Activated naive CD8-positive, alpha-beta T cell treated with anti-CD3 and anti-CD28 coated beads, Interleukin-2, amount 10 ng/mL, durations not matched to agents 7 days and 5 days (primary cell): ENCODE data around the gene KCNT1. TPM values are rescaled to one million over a fixed set of nuclear protein-coding genes. Genes with fewer than 3 reads are reported as not detected.

ENCODE experiments used
- ATAC-seq: fragments of 150-1000 bp; cut with Tn5 transposase; one replicate; pipeline ENCODE4 v1.10.0; 2021; ENCODE audit warnings: low read depth, moderate library complexity
- POLR2A ChIA-PET: fragments of 350-600 bp; sonication (Branson Sonifier 250); formaldehyde crosslinking; loops from one replicate; lab custom pipeline; 2021; ENCODE audit warnings: antibody characterized with exemption; lab: Charles Lee
- DNase-seq: peaks from one replicate; pipeline ENCODE4 v3.0.0; 2021
- H3K27ac Mint-ChIP-seq: one replicate; pipeline ENCODE4 v1.8.0; 2022; ENCODE audit warnings: mild to moderate bottlenecking, mixed read lengths
- H3K27me3 Mint-ChIP-seq: one replicate; pipeline ENCODE4 v1.8.0; 2022; ENCODE audit warnings: mild to moderate bottlenecking, moderate library complexity, mixed read lengths
- H3K36me3 Mint-ChIP-seq: one replicate; pipeline ENCODE4 v1.8.0; 2021; ENCODE audit warnings: mild to moderate bottlenecking, mixed read lengths
- H3K4me1 Mint-ChIP-seq: one replicate; pipeline ENCODE4 v1.8.0; 2021; ENCODE audit warnings: mixed read lengths
- H3K4me3 Mint-ChIP-seq: one replicate; pipeline ENCODE4 v1.8.0; 2022; ENCODE audit warnings: mild to moderate bottlenecking, moderate library complexity, mixed read lengths
- H3K9me3 Mint-ChIP-seq: one replicate; pipeline ENCODE4 v1.8.0; 2021; ENCODE audit warnings: mixed read lengths
- total RNA-seq, 2 experiments: library from RNA; stranded (reverse); gene quantifications; one replicate each; pipeline ENCODE4 v1.2.3, GENCODE V29; 2021

The KCNT1 gene
- total RNA-seq, 2 experiments from 2014 or later, result not detected

DNA sequence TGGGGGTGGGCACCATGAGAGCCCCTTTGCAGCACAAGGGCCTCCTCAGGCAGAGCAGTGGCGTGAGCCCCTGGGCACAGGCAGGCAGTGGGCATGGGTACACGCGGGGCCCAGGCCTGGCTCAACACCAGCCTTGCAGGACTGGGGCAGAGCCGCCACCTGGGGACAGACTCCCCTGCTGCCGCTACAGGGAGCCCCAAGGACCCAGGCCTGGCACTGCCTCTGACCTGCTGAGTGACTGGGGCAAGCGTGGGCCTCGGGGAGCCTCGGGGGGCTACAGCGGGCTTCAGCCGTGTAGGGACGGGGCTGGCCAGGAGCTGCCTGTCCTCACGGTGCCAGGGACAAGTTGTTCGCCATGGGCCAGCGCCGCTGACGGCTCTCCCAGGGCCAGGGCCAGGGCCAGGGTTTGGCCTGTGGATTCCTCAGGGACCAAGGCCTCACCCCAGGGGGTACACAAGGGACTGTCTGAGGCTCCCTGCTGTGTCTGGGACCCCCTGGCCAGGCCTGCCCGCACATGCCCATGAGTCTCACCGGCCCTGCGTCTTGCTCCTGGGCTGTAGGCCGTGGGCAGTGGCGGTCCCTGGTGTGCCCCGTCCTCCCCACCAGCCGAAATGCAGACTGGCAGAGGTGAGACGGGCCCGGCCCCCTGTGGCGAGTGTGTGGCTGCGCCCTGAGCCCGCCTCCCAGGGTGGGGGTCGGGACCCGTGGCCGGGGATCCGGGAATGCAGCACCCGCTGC, 42.5 kb downstream of the KCNT1 start:
- Mint-ChIP-seq H3K27me3 (no peaks in the 10 kb centered on the region), H3K4me1 (no peaks in the 10 kb centered on the region), H3K4me3 (no peak overlapping the region), H3K9me3 (no peaks in the 10 kb centered on the region), H3K27ac (no peak overlapping the region), H3K36me3 (no peaks in the 10 kb centered on the region)
- ATAC-seq (no peak), DNase-seq (no peak)
- POLR2A ChIA-PET, result no interaction called here

DNA sequence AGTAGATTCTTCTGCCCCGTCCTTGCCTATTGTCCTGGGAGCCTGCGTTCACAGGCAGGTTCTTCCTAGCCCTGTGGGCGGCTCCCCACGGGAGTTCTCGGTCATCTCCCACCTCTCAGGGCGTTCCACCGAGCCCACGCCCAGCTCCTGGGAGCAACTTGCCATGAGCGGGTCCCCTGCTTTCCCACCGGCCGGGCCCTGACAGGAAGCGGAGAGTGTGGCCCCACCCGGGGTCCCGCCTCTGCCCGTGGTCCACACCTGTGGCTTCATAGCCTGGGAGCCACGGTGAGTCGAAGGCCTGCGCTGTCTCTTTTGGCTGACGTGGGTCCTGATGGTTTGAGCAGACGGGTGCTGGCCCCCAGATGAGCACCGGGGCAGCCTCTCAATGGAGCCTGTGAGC, 43.2 kb downstream of the KCNT1 start:
- POLR2A ChIA-PET, result no interaction called here
- Mint-ChIP-seq H3K4me1 (no peaks in the 10 kb centered on the region), H3K36me3 (no peaks in the 10 kb centered on the region), H3K9me3 (no peaks in the 10 kb centered on the region), H3K27me3 (no peaks in the 10 kb centered on the region), H3K27ac (no peak overlapping the region), H3K4me3 (no peak overlapping the region)
- ATAC-seq, result no peak
- no peak for DNase-seq

DNA sequence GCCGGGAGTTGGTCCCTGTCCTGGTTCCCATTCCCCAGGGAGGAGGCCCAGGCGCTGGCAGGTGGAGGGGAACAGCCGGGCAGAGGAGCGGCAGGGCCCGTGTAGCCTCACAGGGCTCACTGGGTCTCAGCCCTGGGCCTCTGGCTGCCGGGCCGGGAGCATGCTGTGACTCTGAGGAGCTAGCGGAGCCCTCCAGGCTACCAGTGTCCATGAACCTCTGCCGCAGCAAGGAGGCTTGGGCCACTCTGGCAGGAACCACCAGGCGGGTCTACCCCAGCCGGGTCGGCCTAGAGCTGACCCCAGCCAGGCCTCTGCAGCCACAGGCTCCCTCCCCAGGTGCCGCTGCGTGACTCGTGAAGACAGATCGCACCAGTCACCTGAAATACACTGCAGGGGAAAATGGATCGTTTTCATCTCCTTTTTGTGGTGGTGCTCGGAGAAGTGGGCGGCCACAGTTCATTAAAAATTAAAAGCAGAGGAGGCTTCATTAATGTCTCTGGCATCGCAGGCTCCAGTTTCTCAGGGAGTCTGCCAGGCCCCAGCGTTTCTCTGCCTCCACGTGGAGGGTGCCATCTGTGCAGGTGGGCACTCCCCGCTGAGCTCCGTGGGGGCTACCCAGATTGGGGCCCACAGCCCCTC, 43.8 kb downstream of the KCNT1 start:
- no peak for DNase-seq
- no peaks in the 10 kb centered on the region for H3K9me3 Mint-ChIP-seq
- H3K4me3 Mint-ChIP-seq, result no peak overlapping the region
- no peak for ATAC-seq
- POLR2A ChIA-PET, result no interaction called here
- H3K4me1 Mint-ChIP-seq, result no peaks in the 10 kb centered on the region
- no peaks in the 10 kb centered on the region for H3K36me3 Mint-ChIP-seq
- no peaks in the 10 kb centered on the region for H3K27me3 Mint-ChIP-seq
- no peak overlapping the region for H3K27ac Mint-ChIP-seq

DNA sequence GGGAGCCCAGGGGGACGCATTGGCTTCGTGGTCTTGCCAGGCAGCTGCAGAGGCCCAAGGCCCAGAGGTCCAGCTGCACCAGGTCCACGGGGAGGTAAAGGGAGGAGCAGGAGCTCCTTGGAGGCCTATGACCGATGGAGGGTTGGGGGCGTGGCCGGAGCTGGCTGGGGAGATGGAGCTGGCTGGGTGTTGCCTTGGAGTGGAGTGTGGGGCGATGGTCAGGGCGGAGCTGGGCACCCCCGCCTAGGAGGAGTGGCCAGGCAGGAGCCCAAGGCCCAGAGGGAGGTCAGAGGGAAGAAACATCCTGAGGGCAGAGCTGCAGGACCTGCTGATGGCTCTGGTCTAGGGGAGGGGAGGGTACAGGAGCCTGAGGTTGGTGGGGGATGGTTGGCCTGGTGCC, 44.6 kb downstream of the KCNT1 start:
- Mint-ChIP-seq H3K4me1 (no peaks in the 10 kb centered on the region), H3K27ac (no peak overlapping the region), H3K36me3 (no peaks in the 10 kb centered on the region), H3K9me3 (no peaks in the 10 kb centered on the region), H3K4me3 (no peak overlapping the region), H3K27me3 (no peaks in the 10 kb centered on the region)
- ATAC-seq (no peak), DNase-seq (no peak)
- POLR2A ChIA-PET, result no interaction called here

DNA sequence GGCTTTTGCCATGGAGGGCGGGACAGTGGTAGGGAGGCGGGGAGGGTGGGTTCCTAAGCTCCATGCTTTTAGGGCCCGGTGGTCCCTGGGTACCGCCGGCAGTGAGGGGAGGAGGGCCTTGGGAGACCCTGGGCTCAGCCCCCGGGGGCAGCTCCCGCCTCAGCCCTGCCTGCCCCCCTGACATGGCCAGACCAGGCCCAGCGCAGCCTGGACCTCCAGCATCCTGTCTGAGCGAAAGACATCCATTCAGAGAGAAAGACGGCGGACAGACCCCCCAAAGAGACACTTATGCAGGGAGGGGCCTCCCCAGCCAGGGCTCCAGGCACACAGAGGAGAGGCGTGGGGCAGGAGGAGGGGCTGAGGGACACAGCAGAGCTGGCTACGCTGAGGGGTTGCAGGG, 45.3 kb downstream of the KCNT1 start:
- Mint-ChIP-seq H3K4me3 (no peak overlapping the region), H3K4me1 (no peaks in the 10 kb centered on the region), H3K27ac (no peak overlapping the region), H3K9me3 (no peaks in the 10 kb centered on the region), H3K36me3 (no peaks in the 10 kb centered on the region), H3K27me3 (no peaks in the 10 kb centered on the region)
- DNase-seq (no peak), ATAC-seq (no peak)
- POLR2A ChIA-PET, result no interaction called here

DNA sequence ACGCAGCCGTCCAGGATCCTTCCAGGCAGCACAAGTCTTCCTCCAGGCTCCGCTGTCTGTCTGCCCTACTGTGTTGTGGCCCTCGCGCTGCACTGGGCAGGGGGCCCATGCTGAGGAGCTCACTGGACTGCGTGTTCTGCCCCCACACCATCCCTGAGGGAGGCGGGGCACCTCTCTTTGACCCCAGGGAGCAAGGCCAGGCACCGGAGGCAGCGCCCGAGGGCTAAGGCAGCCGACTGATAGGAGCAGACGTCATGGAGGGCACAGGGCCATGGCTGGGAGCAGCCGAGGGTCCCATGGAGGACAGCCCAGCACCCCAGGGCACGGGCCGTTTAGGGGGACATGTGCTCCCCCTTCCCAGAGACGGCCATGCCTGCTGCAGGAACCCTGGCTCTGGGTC, 46.7 kb downstream of the KCNT1 start:
- H3K9me3 Mint-ChIP-seq, result no peaks in the 10 kb centered on the region
- no peak overlapping the region for H3K27ac Mint-ChIP-seq
- DNase-seq (no peak), ATAC-seq (no peak)
- POLR2A ChIA-PET, result no interaction called here
- H3K36me3 Mint-ChIP-seq, result no peaks in the 10 kb centered on the region
- H3K4me1 Mint-ChIP-seq, result no peaks in the 10 kb centered on the region
- no peaks in the 10 kb centered on the region for H3K27me3 Mint-ChIP-seq
- H3K4me3 Mint-ChIP-seq, result no peak overlapping the region

DNA sequence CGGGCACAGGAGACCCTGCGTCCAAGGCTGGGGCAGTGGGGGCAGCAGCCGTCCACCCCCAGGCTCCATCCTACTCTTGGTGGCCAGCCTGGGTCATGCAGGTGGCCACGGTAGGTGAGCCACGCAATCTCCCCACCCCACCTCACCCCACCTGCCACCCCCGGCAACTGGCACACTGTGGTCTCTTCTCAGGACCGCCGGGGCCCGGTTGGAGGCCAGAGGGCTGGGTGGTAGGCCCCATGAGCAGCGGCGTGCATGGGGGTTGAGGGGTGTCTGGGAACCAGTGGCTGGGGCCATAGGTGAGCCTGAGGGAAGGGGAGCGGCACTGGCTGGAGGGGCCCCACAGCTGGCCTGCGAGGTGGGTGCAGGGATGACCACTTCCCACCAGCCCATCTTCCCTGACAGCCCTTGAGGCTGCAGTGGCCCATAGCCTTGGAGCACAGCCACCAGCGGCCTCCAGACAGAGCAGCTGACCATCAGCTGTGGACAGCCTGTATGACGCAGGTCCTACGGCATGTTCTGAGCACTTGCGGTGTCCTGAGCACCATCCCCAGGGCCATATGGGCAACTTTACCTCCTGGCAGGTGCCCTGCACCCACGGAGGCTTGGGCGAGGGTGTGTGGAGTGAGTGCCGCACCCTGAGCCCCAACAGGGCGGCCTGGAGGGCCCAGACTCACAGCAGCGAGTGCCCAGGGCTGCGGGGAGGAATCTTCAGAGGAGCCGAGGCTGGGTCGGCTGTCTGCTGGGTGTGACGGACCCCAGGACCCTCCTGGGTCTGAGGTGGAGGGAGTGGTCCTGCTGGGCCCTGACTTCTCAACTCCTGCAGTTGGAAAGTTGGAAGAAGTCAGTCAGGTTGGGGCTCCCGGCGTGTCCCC, 47.4 kb downstream of the KCNT1 start:
- Mint-ChIP-seq H3K9me3 (no peaks in the 10 kb centered on the region), H3K4me3 (no peak overlapping the region), H3K27ac (no peak overlapping the region), H3K36me3 (no peaks in the 10 kb centered on the region), H3K4me1 (no peaks in the 10 kb centered on the region), H3K27me3 (no peaks in the 10 kb centered on the region)
- POLR2A ChIA-PET, result no interaction called here
- ATAC-seq (no peak), DNase-seq (no peak)

DNA sequence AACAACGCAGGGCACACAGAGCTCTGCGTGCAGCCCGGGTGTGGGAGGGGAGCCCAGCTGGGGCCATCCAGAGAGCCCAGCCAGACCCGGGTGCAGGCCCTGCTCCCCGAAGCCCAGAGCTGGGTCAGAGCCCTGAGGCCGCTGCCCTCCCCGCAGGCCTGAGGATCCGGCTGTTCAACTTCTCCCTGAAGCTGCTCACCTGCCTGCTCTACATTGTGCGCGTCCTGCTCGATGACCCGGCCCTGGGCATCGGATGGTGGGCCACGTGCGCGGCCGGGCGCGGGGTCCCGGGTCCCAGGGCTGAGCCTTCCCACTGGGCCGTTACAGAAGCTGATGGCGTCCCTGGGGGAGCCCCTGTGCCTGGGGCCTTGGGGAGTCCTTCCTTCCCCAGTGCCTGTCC, 48.8 kb downstream of the KCNT1 start:
- Mint-ChIP-seq H3K4me3 (no peak overlapping the region), H3K27me3 (no peaks in the 10 kb centered on the region), H3K36me3 (no peaks in the 10 kb centered on the region), H3K4me1 (no peaks in the 10 kb centered on the region), H3K27ac (no peak overlapping the region), H3K9me3 (no peaks in the 10 kb centered on the region)
- ATAC-seq, result no peak
- no peak for DNase-seq
- POLR2A ChIA-PET, result no interaction called here

DNA sequence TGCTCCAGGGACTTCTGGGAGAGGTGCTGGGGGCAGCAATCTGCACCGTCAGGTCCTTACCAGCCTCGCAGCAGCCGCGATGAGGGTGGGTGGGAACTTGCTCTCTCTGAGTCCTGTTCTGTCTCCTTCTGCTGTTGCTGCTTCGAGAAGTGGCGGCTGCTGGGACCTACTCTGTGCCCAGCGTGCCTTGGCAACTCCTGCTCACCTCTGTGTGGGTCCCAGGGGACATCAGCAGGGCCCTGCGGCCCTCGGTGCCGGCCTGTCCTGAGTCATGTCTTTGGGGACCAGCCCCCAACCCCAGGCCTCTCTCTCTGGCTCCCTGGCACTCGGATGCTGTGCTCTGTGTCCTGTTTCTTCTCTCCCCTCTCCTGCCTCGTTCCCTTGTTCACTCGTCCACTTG, 49.5 kb downstream of the KCNT1 start:
- ATAC-seq (no peak), DNase-seq (no peak)
- Mint-ChIP-seq H3K27ac (no peak overlapping the region), H3K4me1 (no peaks in the 10 kb centered on the region), H3K36me3 (no peaks in the 10 kb centered on the region), H3K4me3 (no peak overlapping the region), H3K27me3 (no peaks in the 10 kb centered on the region), H3K9me3 (no peaks in the 10 kb centered on the region)
- POLR2A ChIA-PET, result no interaction called here

DNA sequence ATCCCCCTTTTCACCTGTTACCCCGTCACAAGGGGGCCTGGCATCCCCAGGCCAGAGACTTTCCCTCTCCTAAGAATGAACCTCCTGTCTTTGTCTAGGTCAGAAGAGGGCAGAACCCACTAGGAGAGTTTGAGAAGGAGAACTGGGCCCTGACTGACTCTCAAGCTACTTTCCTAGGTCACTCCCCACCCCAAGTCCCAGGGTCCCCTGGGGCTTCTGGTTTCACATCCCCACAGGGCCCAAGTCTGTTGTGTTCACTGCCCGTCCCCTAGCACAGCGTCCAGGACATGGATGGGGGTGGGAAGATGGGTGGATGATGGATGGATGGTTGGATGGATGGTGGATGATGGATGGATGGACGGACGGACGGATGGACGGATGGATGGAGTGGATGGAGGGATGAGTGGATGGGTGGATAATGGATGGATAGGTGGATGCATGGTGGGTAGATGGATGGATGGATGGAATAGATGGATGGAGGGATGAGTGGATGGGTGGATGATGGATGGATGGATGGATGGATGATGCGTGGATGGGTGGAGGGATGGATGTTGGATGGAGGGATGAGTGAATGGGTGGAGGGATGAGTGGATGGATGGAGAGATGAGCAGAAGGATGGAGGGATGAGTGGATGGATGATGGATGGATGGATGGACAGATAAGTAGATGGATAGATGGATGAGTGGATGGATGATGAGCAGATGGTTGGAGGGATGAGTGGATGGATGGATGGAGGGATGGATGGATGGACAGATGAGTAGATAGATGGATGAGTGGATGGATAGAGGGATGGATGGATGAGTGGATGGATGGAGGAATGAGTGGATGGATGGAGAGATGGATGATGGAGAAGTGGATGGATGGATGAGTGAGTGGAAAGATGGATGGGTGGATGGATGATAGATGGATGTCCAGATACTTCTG, 50.6 kb downstream of the KCNT1 start:
- Mint-ChIP-seq H3K27me3 (no peaks in the 10 kb centered on the region), H3K9me3 (no peaks in the 10 kb centered on the region), H3K4me3 (no peak overlapping the region), H3K36me3 (no peaks in the 10 kb centered on the region), H3K27ac (peak overlapping the region; percentile 4), H3K4me1 (no peaks in the 10 kb centered on the region)
- POLR2A ChIA-PET, result no interaction called here
- no peak for ATAC-seq
- DNase-seq, result no peak

DNA sequence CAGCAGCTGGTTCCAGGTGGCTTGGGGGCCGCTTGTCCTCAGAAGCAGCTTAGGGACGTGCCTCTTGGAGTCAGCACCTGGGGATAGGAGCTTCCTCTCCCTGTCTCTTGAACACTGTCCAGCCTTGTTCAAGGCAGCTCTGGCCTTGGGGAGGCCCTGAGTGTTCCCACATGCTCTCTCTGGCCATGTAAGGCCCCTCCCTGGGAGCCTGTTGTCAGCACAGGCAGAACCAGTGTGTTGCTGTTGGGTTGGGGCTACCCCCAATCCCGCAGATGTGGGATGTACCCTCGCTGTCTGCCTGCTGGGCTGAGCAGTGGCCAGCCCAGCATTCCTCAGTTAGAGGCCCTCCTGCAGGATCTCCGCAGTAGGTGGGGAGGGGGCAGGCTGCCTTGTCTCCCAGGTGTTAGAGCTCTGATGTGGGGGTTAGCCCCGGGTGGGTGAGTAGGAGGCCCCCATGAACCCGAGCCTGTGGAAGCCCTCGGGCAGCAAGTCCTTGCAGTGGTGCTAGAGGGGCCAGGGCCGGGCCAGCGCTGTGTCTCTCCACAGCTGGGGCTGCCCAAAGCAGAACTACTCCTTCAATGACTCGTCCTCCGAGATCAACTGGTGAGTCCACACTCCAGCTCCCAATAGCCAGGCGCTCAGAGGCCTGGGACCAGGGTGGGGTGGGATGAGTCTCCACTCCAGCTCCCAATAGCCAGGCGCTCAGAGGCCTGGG, 51.6 kb downstream of the KCNT1 start:
- Mint-ChIP-seq H3K4me3 (no peak overlapping the region), H3K27me3 (no peaks in the 10 kb centered on the region), H3K36me3 (no peaks in the 10 kb centered on the region), H3K27ac (no peak overlapping the region), H3K9me3 (no peaks in the 10 kb centered on the region), H3K4me1 (no peaks in the 10 kb centered on the region)
- DNase-seq (no peak), ATAC-seq (no peak)
- POLR2A ChIA-PET, result no interaction called here

DNA sequence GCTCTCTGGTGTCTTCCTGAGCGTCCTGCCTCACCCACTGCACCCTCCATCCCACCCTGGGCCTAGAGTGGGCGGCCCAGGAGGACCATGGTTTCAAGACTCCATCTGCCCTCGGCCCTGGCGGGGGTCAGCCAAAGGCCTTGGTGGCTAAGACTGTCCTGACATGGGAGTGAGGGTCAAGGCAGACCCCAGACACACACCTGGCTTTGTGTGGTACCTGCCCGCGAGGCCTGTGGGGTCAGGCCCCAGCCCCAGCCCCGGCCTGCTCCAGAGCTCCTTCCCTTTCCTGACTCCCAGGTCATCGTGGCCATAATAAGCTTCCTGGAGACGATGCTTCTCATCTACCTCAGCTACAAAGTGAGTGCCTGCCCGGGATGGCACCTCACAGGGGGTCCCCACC, 54.6 kb downstream of the KCNT1 start:
- H3K27ac Mint-ChIP-seq, result no peak overlapping the region
- no peak overlapping the region for H3K4me3 Mint-ChIP-seq
- no peak for ATAC-seq

More for the DNA sequence above, 54.6 kb downstream of the KCNT1 start:
- Mint-ChIP-seq H3K9me3 (no peaks in the 10 kb centered on the region), H3K27me3 (no peaks in the 10 kb centered on the region), H3K4me1 (no peaks in the 10 kb centered on the region), H3K36me3 (no peaks in the 10 kb centered on the region)
- POLR2A ChIA-PET, result no interaction called here
- DNase-seq, result no peak
